Measurements from ENCODE around the gene TCIRG1.

Gene TCIRG1

GRCh38 chr11:68051191-68052136, 12.6 kb downstream of the TCIRG1 start:
- no peak for DNase-seq (ENCODE audit: low spot score)

GRCh38 chr11:68052137-68052873, 13.5 kb downstream of the TCIRG1 start:
- DNase-seq (ENCODE audit: low spot score): no peak

- DNase-seq (ENCODE audit: low spot score): no peak
Observed at GRCh38 chr11:68053117-68053516, 14.3 kb downstream of the TCIRG1 start.

GRCh38 chr11:68053981-68054812, 15.4 kb downstream of the TCIRG1 start:
- no peak for DNase-seq (ENCODE audit: low spot score)

GRCh38 chr11:68056317-68057285, 17.8 kb downstream of the TCIRG1 start:
- no peak for DNase-seq (ENCODE audit: low spot score)

- DNase-seq (ENCODE audit: low spot score): no peak
Observed at GRCh38 chr11:68057807-68058206, 19.0 kb downstream of the TCIRG1 start.

GRCh38 chr11:68061508-68061907, 22.7 kb downstream of the TCIRG1 start:
- no peak for DNase-seq (ENCODE audit: low spot score)

GRCh38 chr11:68064926-68065325, 26.1 kb downstream of the TCIRG1 start:
- no peak for DNase-seq (ENCODE audit: low spot score)

GRCh38 chr11:68065841-68066240, 27.0 kb downstream of the TCIRG1 start:
- DNase-seq (ENCODE audit: low spot score): no peak

GRCh38 chr11:68066742-68067141, 27.9 kb downstream of the TCIRG1 start:
- DNase-seq (ENCODE audit: low spot score): no peak

GRCh38 chr11:68067991-68068390, 29.2 kb downstream of the TCIRG1 start:
- no peak for DNase-seq (ENCODE audit: low spot score)

- no peak for DNase-seq (ENCODE audit: low spot score)
Observed at GRCh38 chr11:68071281-68072048, 32.6 kb downstream of the TCIRG1 start.

- no peak for DNase-seq (ENCODE audit: low spot score)
Observed at GRCh38 chr11:68074584-68075352, 35.9 kb downstream of the TCIRG1 start.

GRCh38 chr11:68076371-68077042, 37.7 kb downstream of the TCIRG1 start:
- no peak for DNase-seq (ENCODE audit: low spot score)

- DNase-seq (ENCODE audit: low spot score): no peak
Observed at GRCh38 chr11:68077617-68078582, 39.1 kb downstream of the TCIRG1 start.

GRCh38 chr11:68080860-68081259, 42.0 kb downstream of the TCIRG1 start:
- no peak for DNase-seq (ENCODE audit: low spot score)

- DNase-seq (ENCODE audit: low spot score): no peak
Observed at GRCh38 chr11:68081691-68082090, 42.9 kb downstream of the TCIRG1 start.

GRCh38 chr11:68082481-68082880, 43.7 kb downstream of the TCIRG1 start:
- no peak for DNase-seq (ENCODE audit: low spot score)

Data from SW480 (cell line).